A673 (cell line): ENCODE results near the gene EREG.

ENCODE experiments used
- CTCF ChIP-seq: fragments of 300-800, 200-600 bp; sonication (generic); conservative IDR thresholded peaks from 2 replicates; pipeline ENCODE4 v1.5.1; 2017; ENCODE audit warnings: low read depth, mild to moderate bottlenecking, antibody characterized with exemption, low read length, moderate library complexity, mixed read lengths
- EZH2 ChIP-seq: fragments of 200-600 bp; sonication (generic); IDR thresholded peaks from 2 replicates; pipeline ENCODE4 v1.6.1; 2017; ENCODE audit warnings: borderline replicate concordance, low read depth, mild to moderate bottlenecking, mixed read lengths, antibody characterized with exemption, low read length; ENCODE audit not compliant: poor library complexity, severe bottlenecking

- TF ChIP-seq CTCF = no peak
- TF ChIP-seq EZH2 = no peak
These were observed 20.4 kb downstream of the EREG start for GRCh38 chr4:74385386-74385785.
